ENCODE results near the gene FAM221A. TPM values are rescaled to one million over a fixed set of nuclear protein-coding genes. Genes with fewer than 3 reads are reported as not detected.

Gene FAM221A
- total RNA-seq, 1 experiment from 2014 or later: 23.3 TPM

DNA sequence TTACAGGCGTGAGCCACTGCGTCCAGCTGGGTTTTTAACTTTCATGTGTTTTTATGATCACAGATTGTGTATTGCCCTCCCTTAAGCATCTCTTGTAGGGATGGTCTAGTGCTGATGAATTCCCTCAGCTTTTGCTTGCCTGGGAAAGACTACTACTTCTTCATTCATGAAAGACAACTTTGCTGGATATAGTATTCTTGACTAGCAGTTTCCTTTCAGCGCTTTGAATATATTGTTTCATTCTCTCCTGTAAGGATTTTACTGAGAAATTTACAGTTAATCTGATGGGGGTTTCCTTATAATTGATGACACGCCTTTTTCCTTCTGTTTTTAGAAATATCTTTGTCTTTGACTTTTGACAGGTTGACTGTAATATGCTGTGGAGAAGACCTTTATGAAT lies 63.2 kb downstream of the FAM221A start (continued):
- no peak for TF ChIP-seq MYBL2 (CRISPR knock-in tag; IDR thresholded peaks at IDR 0.05)
- no peak for TF ChIP-seq PREB (CRISPR knock-in tag; IDR thresholded peaks at IDR 0.05; ENCODE audit: borderline replicate concordance)
- TF ChIP-seq EMX1 (CRISPR knock-in tag; IDR thresholded peaks at IDR 0.05): no peak
- TF ChIP-seq ZNF423 (CRISPR knock-in tag; IDR thresholded peaks at IDR 0.05): no peak
- no peak for TF ChIP-seq STAT6 (CRISPR knock-in tag; conservative IDR thresholded peaks at IDR 0.05; ENCODE audit: low read depth)
- TF ChIP-seq, protein P1, sequence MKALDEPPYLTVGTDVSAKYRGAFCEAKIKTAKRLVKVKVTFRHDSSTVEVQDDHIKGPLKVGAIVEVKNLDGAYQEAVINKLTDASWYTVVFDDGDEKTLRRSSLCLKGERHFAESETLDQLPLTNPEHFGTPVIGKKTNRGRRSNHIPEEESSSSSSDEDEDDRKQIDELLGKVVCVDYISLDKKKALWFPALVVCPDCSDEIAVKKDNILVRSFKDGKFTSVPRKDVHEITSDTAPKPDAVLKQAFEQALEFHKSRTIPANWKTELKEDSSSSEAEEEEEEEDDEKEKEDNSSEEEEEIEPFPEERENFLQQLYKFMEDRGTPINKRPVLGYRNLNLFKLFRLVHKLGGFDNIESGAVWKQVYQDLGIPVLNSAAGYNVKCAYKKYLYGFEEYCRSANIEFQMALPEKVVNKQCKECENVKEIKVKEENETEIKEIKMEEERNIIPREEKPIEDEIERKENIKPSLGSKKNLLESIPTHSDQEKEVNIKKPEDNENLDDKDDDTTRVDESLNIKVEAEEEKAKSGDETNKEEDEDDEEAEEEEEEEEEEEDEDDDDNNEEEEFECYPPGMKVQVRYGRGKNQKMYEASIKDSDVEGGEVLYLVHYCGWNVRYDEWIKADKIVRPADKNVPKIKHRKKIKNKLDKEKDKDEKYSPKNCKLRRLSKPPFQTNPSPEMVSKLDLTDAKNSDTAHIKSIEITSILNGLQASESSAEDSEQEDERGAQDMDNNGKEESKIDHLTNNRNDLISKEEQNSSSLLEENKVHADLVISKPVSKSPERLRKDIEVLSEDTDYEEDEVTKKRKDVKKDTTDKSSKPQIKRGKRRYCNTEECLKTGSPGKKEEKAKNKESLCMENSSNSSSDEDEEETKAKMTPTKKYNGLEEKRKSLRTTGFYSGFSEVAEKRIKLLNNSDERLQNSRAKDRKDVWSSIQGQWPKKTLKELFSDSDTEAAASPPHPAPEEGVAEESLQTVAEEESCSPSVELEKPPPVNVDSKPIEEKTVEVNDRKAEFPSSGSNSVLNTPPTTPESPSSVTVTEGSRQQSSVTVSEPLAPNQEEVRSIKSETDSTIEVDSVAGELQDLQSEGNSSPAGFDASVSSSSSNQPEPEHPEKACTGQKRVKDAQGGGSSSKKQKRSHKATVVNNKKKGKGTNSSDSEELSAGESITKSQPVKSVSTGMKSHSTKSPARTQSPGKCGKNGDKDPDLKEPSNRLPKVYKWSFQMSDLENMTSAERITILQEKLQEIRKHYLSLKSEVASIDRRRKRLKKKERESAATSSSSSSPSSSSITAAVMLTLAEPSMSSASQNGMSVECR (CRISPR knock-in tag; IDR thresholded peaks at IDR 0.05; ENCODE audit: borderline replicate concordance): no peak
- no peak for TF ChIP-seq AR (CRISPR knock-in tag; IDR thresholded peaks at IDR 0.05)
- no peak for TF ChIP-seq ATF6 (CRISPR knock-in tag; IDR thresholded peaks at IDR 0.05)
- no peak for TF ChIP-seq NR1H2 (CRISPR knock-in tag; IDR thresholded peaks at IDR 0.05)
- TF ChIP-seq ESRRA (CRISPR knock-in tag; IDR thresholded peaks at IDR 0.05; ENCODE audit: borderline replicate concordance): no peak
- TF ChIP-seq HMGXB4 (CRISPR knock-in tag; IDR thresholded peaks at IDR 0.05): no peak
- TF ChIP-seq ZNF512 (CRISPR knock-in tag; IDR thresholded peaks at IDR 0.05; ENCODE audit: borderline replicate concordance): no peak
- TF ChIP-seq PRRX2 (CRISPR knock-in tag; IDR thresholded peaks at IDR 0.05): no peak
- no peak for TF ChIP-seq USF1 (CRISPR knock-in tag; IDR thresholded peaks at IDR 0.05)
- TF ChIP-seq ZNF232 (CRISPR knock-in tag; IDR thresholded peaks at IDR 0.05): no peak

All from WTC11 (cell line).